Endothelial cell of umbilical vein (primary cell): ENCODE measurements around the gene TIPRL.

ENCODE experiments used
- EZH2 ChIP-seq: IDR thresholded peaks from 2 replicates; pipeline ENCODE4 v1.6.1; 2012; ENCODE audit warnings: borderline replicate concordance, low read depth, mild to moderate bottlenecking, moderate library complexity, low read length, inconsistent platforms; ENCODE audit not compliant: severe bottlenecking
- GATA2 ChIP-seq: IDR thresholded peaks from 2 replicates; pipeline ENCODE4 v1.7.0; 2011; ENCODE audit warnings: low read depth, mild to moderate bottlenecking, moderate library complexity, mixed read lengths, low read length; ENCODE audit not compliant: insufficient read length, insufficient read depth
- JUN ChIP-seq: IDR thresholded peaks from 2 replicates; pipeline ENCODE4 v1.6.1; 2011; ENCODE audit warnings: borderline replicate concordance, low read depth; ENCODE audit not compliant: insufficient read length, insufficient read depth
- MAX ChIP-seq: IDR thresholded peaks from 2 replicates; pipeline ENCODE4 v1.6.1; 2011; ENCODE audit not compliant: insufficient read depth, insufficient read length
- MYC ChIP-seq: IDR thresholded peaks from one replicate; pipeline ENCODE4 v1.6.1; 2011; ENCODE audit warnings: mild to moderate bottlenecking, low read depth, low read length
- POLR2A ChIP-seq: IDR thresholded peaks from 2 replicates; pipeline ENCODE4 v1.6.1; 2012; ENCODE audit warnings: low read depth, mild to moderate bottlenecking, control low read depth, low read length
- POLR2AphosphoS5 ChIP-seq: IDR thresholded peaks from 2 replicates; pipeline ENCODE4 v1.6.1; 2012; ENCODE audit warnings: low read depth, mild to moderate bottlenecking, control low read depth, low read length, moderate library complexity; ENCODE audit not compliant: insufficient read depth
- TF ChIP-seq, protein P1 (sequence below), 2 donors: IDR thresholded peaks; 1 replicate in 1 of 2; 2 replicates in 1 of 2; pipeline ENCODE4 v1.5.1; 2011; ENCODE audit warnings: low read length in 2 of 2, mild to moderate bottlenecking in 2 of 2, moderate library complexity in 2 of 2, control low read depth in 1 of 2, inconsistent platforms in 1 of 2, low read depth in 1 of 2; ENCODE audit not compliant: insufficient read depth in 1 of 2; ENCODE audit errors: extremely low read depth in 1 of 2

GRCh38 chr1:168170564-168171508 lies 7.9 kb upstream of the TIPRL start:
- TF ChIP-seq, protein P1, sequence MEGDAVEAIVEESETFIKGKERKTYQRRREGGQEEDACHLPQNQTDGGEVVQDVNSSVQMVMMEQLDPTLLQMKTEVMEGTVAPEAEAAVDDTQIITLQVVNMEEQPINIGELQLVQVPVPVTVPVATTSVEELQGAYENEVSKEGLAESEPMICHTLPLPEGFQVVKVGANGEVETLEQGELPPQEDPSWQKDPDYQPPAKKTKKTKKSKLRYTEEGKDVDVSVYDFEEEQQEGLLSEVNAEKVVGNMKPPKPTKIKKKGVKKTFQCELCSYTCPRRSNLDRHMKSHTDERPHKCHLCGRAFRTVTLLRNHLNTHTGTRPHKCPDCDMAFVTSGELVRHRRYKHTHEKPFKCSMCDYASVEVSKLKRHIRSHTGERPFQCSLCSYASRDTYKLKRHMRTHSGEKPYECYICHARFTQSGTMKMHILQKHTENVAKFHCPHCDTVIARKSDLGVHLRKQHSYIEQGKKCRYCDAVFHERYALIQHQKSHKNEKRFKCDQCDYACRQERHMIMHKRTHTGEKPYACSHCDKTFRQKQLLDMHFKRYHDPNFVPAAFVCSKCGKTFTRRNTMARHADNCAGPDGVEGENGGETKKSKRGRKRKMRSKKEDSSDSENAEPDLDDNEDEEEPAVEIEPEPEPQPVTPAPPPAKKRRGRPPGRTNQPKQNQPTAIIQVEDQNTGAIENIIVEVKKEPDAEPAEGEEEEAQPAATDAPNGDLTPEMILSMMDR (IDR thresholded peaks at IDR 0.05; ENCODE audit: extremely low read depth in 1 of 2, insufficient read depth in 1 of 2, low read depth in 1 of 2, low read length in 2 of 2) = no peak
- TF ChIP-seq EZH2 (no peak), GATA2 (no peak), MAX (no peak), MYC (no peak), JUN (no peak), POLR2A (no peak), POLR2AphosphoS5 (no peak)
